Measurements from ENCODE around the gene PSMB10.
"Not testable (repeated sequence)": the region's sequence is repeated elsewhere in the genome, so short reads cannot be mapped to it uniquely, and the experiment has no call there.

Gene PSMB10

DNA sequence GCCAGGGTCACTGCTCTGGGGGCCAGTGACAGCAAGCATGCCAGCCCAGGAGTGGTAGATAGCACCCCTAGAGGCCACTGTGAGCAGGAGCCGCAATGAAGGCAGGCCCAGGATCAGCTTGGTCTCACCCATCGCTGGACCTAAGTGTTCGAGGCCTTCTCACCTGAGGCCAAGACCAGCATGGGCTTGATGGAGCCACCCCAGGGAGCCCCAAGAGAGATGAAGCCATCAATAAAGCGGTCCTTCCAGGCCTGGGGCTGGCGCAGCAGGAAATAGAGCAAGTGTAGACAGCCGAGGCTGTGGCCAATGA, 5.5 kb upstream of the PSMB10 start:
- DNase-seq (ENCODE audit: low spot score), result peak; percentile 83

DNA sequence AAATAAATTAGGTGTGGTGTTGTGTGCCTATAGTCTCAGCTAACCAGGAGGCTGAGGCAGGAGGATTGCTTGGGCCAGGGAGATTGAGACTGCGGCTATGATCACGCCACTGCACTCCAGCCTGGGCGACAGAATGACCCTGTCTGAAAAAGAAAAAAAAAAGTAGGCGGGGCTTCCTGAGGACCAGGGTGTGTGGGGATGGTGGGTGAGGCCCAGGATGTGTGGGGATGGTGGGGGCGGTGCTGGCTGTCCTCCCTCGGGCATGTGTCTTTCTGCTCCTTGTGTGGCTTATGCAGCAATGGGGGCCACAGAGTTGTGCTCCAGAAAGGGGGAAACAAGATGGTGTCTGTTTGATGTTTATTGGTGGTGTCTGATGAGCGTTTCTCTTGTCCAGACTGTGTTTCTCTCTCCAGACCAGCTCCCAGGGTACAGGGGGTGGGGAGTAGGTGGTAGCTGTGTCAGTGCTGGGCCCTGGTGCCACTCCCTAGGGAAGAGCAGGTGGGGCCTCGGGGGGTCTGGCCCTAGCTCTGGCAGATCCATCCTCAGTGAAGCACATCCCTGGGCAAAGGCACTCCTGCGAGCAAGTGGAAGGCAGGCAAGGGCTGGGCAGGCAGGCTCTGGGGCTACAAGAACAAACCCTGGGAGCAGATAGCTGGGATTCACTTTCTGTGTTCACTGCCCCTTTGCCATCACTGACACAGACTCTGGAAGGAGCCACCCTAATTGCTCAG, 5.0 kb upstream of the PSMB10 start:
- DNase-seq (ENCODE audit: low spot score), result no peak

DNA sequence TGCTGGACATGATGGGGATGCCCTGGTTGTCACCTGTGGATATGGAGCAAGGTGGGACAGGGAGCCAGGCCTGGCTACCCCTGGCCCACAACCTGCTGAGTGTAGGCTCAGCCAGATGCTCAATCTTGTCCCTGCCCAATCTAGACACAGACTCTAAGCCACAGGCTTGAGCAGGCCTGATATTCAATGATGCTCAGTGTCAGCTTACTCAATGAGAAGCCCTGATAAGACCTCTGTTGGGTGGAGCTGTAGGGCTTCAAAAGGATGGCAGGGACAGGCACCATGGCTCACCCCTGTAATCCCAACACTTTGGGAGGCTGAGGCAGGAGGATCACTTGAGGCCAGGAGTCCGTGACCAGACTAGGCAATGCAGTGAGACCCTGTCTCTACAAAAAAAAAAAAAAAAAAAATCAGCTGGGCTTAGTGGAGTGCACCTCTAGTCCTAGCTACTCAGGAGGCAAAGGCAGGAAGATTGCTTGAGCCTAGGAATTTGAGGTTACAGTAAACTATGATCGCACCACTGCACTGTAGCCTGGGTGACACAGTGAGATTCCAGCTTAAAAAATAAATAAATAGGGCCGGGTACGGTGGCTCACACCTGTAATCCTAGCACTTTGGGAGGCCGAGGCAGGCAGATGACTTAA, 3.9 kb upstream of the PSMB10 start:
- no peak for DNase-seq (ENCODE audit: low spot score)

DNA sequence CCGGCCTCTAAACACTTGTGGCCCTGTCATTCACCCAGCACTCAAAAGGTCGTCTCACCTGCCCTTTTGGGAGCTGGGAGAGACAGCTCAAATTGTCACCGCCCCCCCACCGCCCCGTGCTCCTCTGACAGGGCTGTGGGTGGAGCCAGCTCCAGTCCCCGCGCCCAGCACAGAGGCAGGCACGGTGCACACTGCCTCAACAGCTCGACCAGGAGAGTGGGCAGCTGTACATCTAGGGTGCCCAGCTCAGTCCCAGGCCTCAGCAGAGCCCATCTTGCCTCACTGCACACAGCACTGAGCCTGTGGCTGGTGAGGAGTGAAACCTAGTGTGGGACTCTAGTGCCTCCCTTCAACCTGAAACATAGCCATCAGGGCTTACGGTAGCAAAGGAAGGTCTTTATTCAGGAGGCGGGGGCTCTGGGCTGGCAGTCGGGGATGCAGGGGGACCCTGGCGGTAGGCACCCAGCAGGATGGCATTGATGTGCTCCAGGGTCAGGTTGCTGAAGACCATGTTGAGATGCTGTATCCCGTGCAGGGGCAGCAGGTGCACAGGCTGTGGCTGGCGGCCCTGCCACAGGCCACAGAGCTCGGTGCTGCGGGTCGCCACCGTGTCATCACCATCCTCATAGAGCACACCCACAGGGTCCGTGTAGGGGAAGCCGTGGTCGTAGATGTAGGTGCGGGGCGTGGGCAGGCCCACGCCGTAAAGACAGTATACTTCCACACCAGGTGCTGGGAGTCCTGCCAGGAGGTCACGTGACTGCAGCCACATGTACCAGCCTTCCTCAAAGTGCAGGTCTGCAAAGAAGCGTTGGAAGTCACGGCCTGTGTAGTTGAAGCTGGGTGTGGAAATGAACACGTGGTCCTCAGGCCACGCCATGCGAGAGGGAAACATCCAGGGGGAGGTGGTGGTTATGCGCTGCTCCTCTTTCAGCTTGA, 3.1 kb upstream of the PSMB10 start:
- DNase-seq (ENCODE audit: low spot score), result no peak

DNA sequence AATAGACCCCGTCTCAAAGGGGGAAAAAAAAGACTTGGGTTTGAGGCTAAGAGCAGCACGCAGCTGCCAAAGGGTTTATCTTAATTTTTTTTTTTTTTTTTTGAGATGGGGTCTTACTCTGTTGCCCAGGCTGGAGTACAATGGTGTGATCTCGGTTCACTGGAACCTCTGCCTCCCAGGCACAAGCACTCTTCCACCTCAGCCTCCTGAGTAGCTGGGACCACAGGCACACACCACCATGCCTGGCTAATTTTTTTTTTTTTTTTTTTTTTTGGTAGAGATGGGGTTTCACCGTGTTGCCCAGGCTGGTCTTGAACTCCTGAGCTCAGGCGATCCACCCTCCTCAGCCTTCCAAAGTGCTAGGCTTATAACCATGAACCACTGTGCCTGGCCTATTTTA, 1.1 kb upstream of the PSMB10 start:
- DNase-seq (ENCODE audit: low spot score), result not testable (repeated sequence)

DNA sequence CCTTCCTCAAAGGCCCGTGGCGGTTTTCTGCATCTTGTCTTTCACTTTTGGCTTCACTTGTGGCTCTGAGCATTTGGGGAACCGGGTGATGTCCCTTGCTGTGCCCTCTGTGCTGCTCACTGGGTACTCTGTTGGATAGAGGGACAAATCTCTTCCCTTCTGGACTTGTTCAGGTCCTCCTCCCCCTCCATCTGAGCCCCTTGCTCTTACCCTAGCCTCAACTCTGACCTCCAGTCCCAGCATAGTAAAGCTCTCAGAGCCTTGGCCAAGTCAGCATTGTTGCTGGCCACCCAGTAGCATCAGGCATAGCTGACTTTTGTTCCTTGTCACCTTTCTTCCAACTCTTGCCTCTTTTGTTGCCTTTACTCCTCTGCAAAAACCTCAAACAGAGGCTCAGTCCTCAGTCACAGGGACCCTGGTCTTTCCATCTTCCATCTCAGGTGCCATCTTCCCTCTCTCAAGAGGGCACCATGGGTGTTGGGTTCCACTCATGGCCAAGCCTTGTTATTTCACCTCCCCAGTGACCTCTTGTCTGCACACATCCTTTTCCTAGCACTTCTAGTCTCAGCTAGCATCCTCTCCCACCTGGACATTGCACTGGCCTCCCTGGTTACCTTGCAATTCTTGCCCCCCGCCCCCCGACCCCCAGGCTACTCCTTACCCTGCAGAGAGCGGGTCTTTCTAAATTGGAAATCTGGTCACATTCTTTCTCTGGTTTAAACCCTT, 393 bp upstream of the PSMB10 start:
- DNase-seq (ENCODE audit: low spot score), result no peak

DNA sequence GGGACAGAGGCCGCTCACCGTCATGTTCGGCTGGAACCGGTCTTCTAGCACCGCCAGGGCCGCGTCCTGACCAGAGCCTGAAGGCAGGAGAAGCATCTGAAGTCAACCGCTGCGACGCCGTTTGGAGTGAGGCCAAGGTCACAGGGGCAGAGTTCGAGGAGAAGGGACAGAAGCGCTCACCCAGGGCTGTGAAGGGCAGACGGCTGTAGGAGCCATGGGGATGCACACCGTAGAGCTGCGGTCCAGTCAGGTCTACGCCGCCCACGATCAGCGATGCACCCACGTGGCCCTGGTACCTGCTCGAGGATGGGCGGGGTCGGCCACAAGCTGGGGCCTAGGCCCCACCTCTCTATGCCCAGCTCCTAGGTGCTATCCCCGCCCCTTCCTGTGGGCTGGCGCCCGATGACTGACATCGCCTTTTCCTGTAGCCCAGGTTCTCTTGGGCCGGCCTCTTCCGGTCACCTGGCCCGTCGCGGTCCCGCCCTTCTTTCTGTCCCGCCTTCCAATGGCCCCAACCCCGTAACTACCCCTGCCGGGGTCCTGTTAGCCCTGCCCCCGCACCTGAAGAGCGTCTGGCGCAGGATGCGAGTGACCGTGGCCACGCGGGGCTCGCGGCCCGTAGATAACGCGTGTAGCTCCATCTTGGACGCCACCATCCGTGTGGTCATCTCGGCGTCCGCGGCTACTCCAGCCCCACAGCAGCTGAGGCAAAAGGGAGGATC, 1.1 kb downstream of the PSMB10 start:
- DNase-seq (ENCODE audit: low spot score), result peak; percentile 99

DNA sequence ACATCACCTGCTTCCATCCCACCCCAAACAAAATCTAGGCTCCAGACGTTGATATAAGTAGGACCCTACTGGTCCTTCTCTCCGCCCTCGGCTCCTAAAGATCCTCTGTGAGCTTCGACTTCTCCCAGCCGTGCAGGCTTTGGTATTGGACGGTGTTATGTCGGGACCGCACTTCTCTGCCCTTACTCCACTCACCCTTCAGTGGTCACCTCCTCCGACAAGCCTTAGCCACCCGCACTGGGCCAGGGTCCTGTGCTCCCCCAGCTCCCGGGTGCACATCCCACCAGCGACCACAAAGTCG, 1.6 kb downstream of the PSMB10 start:
- DNase-seq (ENCODE audit: low spot score), result no peak

DNA sequence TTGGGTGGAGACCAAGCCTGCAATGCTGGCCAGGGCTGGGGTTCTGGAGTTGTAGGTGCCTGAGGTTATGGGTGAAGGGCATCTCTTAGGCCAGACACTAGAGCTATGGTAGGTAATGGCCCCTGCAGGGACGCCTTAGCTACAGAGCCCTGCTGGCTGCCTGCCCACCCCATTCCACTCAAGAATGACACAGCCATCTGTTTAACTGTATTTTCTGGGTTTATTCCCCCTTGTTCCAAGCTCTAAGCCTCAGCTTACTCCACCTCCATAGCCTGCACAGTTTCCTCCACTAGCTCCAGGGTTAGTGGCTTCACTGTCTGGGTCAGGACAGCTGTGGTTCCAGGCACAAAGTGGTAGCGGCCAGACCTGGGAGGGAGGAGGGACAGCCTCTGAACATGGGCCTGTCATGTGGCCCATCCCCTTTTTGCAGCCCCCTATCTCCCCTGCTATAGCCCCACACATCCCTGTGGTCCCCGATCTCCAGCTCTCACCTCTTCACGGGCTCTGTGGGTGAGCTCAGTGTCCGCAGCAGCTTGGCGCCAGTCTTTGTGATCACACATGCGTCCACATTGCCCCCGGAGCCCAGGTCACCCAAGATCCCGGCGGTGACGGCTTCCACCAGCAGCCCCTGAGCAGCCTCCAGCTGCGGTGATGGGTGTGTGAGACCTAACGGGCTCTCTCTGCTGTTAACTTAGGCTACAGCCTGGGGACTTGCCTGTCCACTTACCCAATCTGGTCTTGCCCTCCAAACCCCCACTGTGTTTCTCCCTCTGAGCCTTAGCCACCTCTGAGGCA, 2.1 kb downstream of the PSMB10 start:
- DNase-seq (ENCODE audit: low spot score), result no peak

DNA sequence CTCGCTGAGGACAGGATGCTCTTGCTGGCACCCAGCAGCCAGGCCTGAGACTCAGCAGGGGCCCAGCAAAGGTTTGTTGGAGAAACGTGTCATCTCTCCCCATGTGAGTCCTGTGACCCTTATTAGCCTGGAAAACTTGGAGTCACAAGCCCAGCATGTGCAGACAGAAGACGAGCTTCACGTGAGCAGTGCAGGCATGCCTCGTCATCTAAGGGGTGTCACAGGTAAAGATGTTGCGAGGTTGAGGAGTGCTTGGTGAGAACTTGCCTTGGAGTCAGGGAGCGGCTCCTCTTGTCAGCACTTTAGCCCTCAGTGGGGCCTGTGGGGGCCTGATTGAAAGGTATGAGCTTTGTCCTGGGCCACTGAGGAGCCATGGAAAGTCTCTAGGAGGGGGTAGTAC, 2.8 kb downstream of the PSMB10 start:
- DNase-seq (ENCODE audit: low spot score), result no peak

DNA sequence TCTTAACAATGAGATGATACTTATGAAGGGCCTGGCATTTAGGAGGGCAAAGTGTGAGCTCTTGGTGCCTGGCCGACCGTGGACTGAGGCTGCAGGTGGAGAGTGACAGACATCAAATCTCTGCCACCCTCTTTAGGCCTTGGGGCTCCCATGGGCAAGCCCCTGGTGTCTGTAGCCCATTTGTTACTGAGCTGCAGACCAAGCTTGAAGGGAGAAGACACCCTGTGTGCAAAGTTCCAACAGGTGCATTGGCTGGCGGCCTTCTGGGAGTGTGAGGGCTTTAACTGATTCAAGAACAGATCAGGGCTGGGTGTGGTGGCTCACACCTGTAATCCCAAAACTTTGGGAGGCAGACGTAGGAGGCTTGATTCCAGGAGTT, 4.2 kb downstream of the PSMB10 start:
- no peak for DNase-seq (ENCODE audit: low spot score)

DNA sequence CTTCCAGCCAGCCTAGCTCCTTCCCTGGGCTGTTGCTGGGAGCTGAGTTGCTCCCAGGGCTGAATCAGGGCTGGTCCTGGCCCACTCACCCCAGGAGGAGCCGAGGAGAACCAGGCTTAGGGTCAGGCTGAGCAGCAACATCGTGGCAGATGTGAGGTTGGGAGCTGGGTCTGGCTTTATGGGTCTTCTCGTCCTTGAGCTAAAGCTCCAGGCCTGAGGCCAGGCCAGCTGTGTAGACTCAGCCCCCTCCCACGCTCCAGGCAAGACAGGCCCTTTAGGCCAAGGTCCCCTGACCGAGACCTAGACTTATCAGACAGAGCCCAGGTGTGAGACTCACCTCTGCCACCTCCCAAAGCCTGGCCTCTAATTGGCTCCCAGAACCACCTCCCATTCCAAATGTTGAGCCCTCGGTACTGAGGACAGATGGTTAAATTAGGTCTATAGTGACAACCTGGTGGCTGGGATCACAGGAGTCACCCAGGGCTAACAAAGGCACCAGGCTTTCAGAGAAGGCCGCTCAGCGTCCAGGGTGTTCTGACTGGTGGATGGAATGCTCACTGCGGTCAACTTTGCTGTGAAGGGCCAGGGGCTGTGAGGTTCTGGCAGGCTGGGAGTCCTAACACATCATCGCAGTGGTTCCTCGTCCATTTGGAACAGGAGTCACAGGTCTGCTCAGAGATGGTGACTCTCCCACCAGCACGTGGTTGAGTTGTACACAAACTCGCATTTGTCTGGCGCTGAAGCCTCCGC, 4.8 kb downstream of the PSMB10 start, which contains the start of gene CTRL:
CTRL (minus strand) TSS at position 151 of the 750 bp plus-strand sequence; CDS start at position 141, 10 bp downstream.
- no peak for DNase-seq (ENCODE audit: low spot score)

DNA sequence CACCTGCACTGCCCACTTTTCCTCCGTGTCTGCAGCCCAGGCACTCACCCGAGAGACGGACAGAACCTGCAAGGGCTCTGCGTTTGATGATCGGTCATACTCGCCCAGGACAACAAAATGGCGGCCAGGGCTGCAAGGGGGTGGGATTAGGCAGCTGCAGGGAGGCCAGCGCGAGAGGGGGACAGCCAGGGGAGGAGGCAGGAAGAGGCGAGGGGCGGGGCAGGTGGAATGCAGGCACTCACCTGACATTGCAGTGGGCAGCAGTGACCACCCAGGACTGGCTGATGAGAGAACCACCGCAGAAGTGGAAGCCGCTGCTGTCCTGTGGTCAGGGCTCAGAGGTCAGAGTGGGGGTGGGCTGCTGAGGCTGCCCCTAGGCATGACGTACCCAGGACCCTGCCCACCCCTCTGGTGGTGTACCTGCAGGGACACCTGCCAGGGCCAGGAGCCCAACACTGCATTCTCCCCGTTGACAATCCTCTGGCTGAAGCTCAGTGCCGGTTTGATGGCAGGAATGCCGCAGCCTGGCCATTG, 5.9 kb downstream of the PSMB10 start:
- DNase-seq (ENCODE audit: low spot score), result no peak

DNA sequence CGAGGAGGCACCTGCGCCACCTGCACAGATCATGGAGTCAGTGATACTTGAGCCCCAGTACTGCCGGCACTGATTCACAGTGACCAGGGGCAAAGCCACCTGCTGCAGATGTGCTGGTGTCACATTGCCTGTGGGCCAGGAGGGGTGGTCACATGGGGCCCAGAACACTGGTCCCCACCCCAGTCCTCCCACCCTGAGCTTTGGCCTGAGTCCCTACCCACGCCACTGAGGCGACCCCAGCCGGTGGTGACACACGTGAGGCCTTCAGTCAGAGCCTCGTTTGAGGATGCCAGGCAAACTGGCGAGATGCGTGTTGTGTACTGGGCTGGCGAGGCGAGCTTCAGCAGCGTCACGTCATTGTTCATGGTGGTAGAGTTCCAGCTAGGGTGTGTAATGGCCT, 6.5 kb downstream of the PSMB10 start:
- DNase-seq (ENCODE audit: low spot score), result no peak

DNA sequence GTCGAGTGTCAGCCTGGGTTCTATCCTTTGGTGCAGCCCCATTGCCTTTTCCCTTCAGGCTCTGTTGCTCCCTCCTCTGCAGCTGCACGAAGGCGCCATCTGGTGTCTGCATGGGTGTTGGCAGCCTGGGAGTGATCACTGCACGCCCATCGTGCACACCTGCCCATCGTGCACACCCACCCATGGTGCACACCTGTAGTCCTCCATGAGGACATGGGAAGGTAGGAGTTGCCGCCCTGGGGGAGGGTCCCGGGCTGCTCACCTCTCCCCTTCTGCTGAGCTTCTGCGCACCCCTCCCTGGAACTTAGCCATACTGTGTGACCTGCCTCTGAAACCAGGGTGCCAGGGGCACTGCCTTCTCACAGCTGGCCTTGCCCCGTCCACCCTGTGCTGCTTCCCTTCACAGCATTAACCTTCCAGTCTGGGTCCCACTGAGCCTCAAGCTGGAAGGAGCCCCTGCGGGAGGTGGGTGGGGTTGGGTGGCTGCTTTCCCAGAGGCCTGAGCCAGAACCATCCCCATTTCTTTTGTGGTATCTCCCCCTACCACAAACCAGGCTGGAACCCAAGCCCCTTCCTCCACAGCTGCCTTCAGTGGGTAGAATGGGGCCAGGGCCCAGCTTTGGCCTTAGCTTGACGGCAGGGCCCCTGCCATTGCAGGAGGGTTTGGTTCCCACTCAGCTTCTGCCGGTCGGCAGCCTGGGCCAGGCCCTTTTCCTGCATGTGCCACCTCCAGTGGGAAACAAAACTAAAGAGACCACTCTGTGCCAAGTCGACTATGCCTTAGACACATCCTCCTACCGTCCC, 7.9 kb downstream of the PSMB10 start:
- DNase-seq (ENCODE audit: low spot score), result peak; percentile 90

DNA sequence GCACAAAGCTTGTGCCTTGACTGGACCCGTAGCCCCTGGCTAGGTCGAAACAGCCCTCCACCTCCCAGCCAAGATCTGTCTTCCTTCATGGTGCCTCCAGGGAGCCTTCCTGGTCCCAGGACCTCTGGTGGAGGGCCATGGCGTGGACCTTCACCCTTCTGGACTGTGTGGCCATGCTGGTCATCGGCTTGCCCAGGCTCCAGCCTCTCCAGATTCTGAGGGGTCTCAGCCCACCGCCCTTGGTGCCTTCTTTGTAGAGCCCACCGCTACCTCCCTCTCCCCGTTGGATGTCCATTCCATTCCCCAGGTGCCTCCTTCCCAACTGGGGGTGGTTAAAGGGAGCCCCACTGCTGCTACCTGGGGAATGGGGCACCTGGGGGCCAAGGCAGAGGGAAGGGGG, 8.5 kb downstream of the PSMB10 start:
- no peak for DNase-seq (ENCODE audit: low spot score)

DNA sequence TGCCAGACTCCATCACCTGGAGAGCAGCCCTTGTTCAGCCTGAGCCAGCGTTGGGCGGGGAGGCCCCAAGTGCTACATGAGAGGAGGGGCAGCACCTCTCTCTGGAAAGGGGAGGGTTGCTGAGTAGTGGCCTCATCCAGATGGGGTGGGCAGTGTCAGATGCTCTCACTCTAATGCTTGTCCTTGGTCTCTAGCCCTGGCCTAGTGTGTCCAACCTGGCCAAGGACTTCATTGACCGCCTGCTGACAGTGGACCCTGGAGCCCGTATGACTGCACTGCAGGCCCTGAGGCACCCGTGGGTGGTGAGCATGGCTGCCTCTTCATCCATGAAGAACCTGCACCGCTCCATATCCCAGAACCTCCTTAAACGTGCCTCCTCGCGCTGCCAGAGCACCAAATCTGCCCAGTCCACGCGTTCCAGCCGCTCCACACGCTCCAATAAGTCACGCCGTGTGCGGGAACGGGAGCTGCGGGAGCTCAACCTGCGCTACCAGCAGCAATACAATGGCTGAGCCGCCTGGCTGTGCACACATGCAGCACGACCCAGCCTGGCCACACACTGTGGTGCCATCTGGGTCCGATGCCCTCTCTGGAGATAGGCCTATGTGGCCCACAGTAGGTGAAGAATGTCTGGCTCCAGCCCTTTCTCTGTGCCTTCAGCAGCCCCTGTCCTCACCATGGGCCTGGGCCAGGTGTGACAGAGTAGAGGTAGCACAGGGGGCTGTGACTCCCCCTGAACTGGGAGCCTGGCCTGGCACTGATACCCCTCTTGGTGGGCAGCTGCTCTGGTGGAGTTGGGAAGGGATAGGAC, 9.3 kb downstream of the PSMB10 start:
- DNase-seq (ENCODE audit: low spot score), result no peak

DNA sequence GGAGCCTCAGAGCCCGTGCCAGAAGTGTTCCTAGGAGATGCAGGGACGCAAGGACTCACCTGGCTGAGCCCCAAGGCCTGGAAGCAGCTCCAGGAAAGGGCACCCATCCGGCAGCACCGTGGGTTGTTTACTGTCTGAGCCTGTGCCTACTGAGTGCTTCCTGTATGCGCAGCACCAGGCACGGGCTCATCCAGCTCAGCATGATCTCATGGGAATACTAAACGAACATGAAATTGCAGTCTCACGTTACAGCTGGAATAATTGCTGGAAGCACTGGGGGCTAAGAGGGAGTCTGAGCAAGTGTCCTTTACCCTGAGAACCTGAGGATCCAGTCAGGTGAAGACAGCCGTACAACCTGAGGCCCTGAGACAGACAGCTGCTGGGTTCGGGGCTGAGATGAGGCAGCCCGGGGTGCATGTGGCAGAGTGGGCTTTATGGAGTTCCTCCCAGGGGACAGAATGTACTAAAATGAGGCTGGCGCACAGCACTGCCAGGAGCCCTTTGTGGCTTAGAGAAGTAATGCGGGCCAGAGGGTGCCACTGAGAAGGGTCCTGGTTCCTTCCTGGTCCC, 10.4 kb downstream of the PSMB10 start:
- DNase-seq (ENCODE audit: low spot score), result peak; percentile 55
